Activated CD8-positive, alpha-beta T cell treated with anti-CD3 and anti-CD28 coated beads for 36 hours (primary cell): ENCODE measurements around the gene RPSA. TPM values are rescaled to one million over a fixed set of nuclear protein-coding genes. Genes with fewer than 3 reads are reported as not detected.

Experiments used
- ATAC-seq: fragments of 200-7000 bp; cut with Tn5 transposase; one replicate; pipeline ENCODE4 v1.10.0; 2021; ENCODE audit warnings: mild to moderate bottlenecking, moderate library complexity
- CTCF ChIA-PET: fragments of 350-600 bp; sonication (Branson Sonifier 250); formaldehyde crosslinking; loops from one replicate; lab custom pipeline; 2021; ENCODE audit warnings: antibody characterized with exemption; lab: Charles Lee
- POLR2A ChIA-PET: fragments of 350-600 bp; sonication (Branson Sonifier 250); formaldehyde crosslinking; loops from one replicate; lab custom pipeline; 2021; ENCODE audit warnings: antibody characterized with exemption; lab: Charles Lee
- DNase-seq: peaks from one replicate; pipeline ENCODE4 v3.0.0-alpha.2; 2020
- H3K27ac Mint-ChIP-seq: one replicate; pipeline ENCODE4 v1.8.0; 2021; ENCODE audit warnings: mild to moderate bottlenecking, mixed read lengths
- H3K27me3 Mint-ChIP-seq: one replicate; pipeline ENCODE4 v1.8.0; 2021; ENCODE audit warnings: mixed read lengths
- H3K36me3 Mint-ChIP-seq: one replicate; pipeline ENCODE4 v1.8.0; 2021; ENCODE audit warnings: low read depth, mixed read lengths
- H3K4me1 Mint-ChIP-seq: one replicate; pipeline ENCODE4 v1.8.0; 2021; ENCODE audit warnings: low read depth, mixed read lengths
- H3K4me3 Mint-ChIP-seq: one replicate; pipeline ENCODE4 v1.8.0; 2021; ENCODE audit warnings: mild to moderate bottlenecking, moderate library complexity, mixed read lengths
- H3K9me3 Mint-ChIP-seq: one replicate; pipeline ENCODE4 v1.8.0; 2021; ENCODE audit warnings: mixed read lengths
- intact Hi-C: fragments of 100-400 bp; cut with micrococcal nuclease; formaldehyde crosslinking; loops from one replicate; pipeline ENCODE4 v1.10.0; 2022
- total RNA-seq, 2 experiments: library from RNA; stranded (reverse); gene quantifications; one replicate each; pipeline ENCODE4 v1.2.3, GENCODE V29; 2021
- TF ChIP-seq, protein P1 (sequence below): fragments of 200-600 bp; IDR thresholded peaks from one replicate; pipeline ENCODE4 v1.8.0; 2022; ENCODE audit warnings: antibody characterized with exemption, mild to moderate bottlenecking

RPSA gene
- total RNA-seq, 2 experiments from 2014 or later: 3,048 to 3,061 TPM

DNA sequence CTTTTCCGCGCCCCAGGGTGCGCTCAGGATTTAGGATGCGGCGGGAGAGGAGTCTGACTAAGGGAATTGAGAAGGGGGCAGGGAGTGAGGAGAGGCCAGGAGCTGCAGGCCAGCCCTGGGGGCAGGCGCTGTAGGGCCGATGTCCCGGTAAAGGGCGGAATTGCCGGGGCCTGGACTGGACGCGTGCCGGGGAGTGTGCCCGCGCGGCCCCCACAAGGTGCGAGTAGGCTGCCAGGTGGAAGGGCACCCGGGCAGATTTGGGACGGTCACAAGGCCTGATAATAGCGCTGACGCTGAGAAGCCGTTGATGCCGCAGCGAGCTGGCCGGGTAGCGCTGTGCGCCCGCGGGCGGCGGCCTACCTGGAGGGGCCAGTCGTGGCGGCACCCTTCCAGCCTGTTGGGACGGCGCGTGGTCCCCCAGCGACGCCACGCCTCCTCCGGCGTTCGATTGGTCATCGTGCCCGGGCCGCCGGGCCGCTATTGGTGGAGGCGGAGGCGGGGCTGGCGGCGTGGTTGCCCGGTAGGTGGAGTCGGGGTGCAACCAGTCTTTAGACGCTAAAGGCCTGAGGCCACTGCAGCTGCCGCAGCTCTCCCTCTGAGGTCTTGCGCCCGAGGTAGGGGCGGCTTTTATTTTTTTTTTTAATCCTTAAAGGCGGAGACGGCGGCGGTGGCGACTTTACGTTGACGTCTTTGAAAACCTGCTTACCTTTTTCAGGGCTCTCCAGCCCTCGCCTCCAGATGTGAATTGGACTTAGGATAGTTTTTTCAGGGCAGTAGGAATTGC, 22.4 kb upstream of the RPSA start:
- peak; percentile 97 for DNase-seq
- Mint-ChIP-seq H3K4me1 (peaks cover 47% of the 10 kb centered on the region), H3K27me3 (no peaks in the 10 kb centered on the region), H3K27ac (peak overlapping the region; percentile 99), H3K9me3 (no peaks in the 10 kb centered on the region), H3K4me3 (peak overlapping the region; percentile 94), H3K36me3 (peaks cover 17% of the 10 kb centered on the region)
- intact Hi-C loops: no loop called here
- POLR2A ChIA-PET: interaction anchor here (0.5 to 7.6 kb wide), 4 partner anchors 13 to 925 kb away, joined by 3 to 170 read pairs (median 4); partner anchors contain the start of gene RPSA
- peak; percentile 85 for ATAC-seq
- CTCF ChIA-PET: interaction anchor here (0.9 to 1.5 kb wide), 4 partner anchors 18 to 95 kb away, joined by 3 to 5 read pairs (median 4); partner anchors contain the start of gene RPSA
- TF ChIP-seq, protein P1, sequence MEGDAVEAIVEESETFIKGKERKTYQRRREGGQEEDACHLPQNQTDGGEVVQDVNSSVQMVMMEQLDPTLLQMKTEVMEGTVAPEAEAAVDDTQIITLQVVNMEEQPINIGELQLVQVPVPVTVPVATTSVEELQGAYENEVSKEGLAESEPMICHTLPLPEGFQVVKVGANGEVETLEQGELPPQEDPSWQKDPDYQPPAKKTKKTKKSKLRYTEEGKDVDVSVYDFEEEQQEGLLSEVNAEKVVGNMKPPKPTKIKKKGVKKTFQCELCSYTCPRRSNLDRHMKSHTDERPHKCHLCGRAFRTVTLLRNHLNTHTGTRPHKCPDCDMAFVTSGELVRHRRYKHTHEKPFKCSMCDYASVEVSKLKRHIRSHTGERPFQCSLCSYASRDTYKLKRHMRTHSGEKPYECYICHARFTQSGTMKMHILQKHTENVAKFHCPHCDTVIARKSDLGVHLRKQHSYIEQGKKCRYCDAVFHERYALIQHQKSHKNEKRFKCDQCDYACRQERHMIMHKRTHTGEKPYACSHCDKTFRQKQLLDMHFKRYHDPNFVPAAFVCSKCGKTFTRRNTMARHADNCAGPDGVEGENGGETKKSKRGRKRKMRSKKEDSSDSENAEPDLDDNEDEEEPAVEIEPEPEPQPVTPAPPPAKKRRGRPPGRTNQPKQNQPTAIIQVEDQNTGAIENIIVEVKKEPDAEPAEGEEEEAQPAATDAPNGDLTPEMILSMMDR: no peak

DNA sequence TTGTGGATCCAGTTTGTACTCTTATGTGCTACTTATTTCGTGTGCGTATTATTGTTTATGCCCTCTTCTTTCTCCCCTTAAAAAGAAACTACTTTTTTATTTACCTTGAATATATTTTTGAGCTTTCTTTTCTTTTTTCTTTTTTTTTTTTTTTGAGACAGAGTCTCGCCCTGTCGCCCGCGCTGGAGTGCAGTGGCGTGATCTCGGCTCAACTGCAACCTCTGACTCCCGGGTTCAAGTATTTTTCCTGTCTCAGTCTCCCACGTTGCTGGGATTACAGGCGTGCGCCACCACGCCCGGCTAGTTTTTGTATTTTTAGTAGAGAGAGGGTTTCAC, 21.9 kb upstream of the RPSA start:
- CTCF ChIA-PET: interaction anchor here (0.9 to 1.5 kb wide), 4 partner anchors 18 to 96 kb away, joined by 3 to 5 read pairs (median 4); partner anchors contain the start of gene RPSA
- no peak for ATAC-seq
- Mint-ChIP-seq H3K27ac (peak overlapping the region; percentile 67), H3K4me1 (peaks cover 52% of the 10 kb centered on the region), H3K4me3 (peak overlapping the region; percentile 94), H3K27me3 (no peaks in the 10 kb centered on the region), H3K36me3 (peaks cover 22% of the 10 kb centered on the region), H3K9me3 (no peaks in the 10 kb centered on the region)
- POLR2A ChIA-PET: interaction anchor here (0.6 to 7.6 kb wide), 4 partner anchors 12 to 57 kb away, joined by 3 to 170 read pairs (median 4); partner anchors contain the start of gene RPSA
- TF ChIP-seq, protein P1: no peak
- no peak for DNase-seq
- intact Hi-C loops: no loop called here

DNA sequence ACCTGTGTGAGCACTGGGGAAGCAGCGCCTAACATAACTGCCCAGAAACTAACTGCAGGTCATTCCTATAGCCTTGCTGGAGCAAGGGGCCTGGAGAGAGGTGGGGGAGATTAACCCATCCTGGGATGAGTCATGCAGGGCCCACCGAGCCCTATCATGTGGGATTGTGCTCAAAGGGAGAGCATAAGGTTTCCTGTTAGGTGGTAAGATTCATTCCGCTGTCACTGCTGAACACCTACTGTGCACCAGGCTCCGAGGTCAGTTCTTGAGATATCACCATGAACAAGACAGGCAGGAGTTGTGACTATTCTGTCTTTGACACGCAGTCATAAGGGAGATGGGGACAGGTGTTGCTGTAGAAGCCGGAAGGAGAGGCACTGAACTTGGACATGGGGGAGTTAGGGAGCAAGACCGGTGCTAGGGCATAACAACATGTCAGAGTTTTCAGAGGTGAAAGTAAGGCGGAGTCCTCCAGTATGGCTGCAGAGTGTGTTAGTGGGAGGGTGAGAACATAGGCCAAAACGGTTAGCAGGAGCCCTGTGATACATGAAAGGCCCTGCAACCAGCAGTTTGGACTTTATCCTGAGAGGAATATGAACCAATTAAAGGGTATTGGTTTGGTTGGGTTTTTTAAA, 20.9 kb upstream of the RPSA start:
- H3K4me3 Mint-ChIP-seq: peak overlapping the region; percentile 94
- DNase-seq: peak; percentile 27
- TF ChIP-seq, protein P1: no peak
- ChIA-PET POLR2A (interaction anchor here (0.5 to 7.6 kb wide), 2 partner anchors 25 to 69 kb away, joined by 3 to 170 read pairs; partner anchors contain the start of gene RPSA), CTCF (interaction anchor here (0.9 to 1.6 kb wide), 5 partner anchors 17 to 97 kb away, joined by 3 to 6 read pairs (median 4); partner anchors contain the start of gene RPSA)
- peaks cover 55% of the 10 kb centered on the region for H3K4me1 Mint-ChIP-seq
- peak overlapping the region; percentile 44 for H3K27ac Mint-ChIP-seq
- H3K36me3 Mint-ChIP-seq: peaks cover 27% of the 10 kb centered on the region
- H3K27me3 Mint-ChIP-seq: no peaks in the 10 kb centered on the region
- intact Hi-C loops: no loop called here
- H3K9me3 Mint-ChIP-seq: no peaks in the 10 kb centered on the region
- no peak for ATAC-seq

DNA sequence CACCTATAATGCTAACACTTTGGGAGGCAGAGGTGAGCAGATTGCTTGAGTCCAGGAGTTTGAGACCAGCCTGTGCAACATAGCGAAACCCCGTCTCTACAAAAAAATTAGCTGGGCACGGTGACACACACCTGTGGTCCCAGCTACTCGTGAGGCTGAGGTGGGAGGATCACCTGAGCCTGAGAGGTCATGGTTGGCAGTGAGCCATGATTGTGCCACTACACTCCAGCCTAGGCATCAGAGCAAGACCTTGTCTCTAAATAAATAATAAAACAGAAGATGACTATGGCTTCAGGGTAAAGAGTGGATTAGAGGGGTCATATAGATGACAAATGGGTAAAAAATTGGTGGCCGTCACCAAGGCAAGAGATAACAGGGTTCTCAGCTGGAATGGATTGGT, 20.2 kb upstream of the RPSA start:
- no peak overlapping the region for H3K4me3 Mint-ChIP-seq
- no peaks in the 10 kb centered on the region for H3K27me3 Mint-ChIP-seq
- ATAC-seq: no peak
- TF ChIP-seq, protein P1: no peak
- ChIA-PET POLR2A (interaction anchor here (1.0 to 7.6 kb wide), 2 partner anchors 9 to 24 kb away, joined by 4 to 170 read pairs; partner anchors contain the start of gene RPSA), CTCF (interaction anchor here (1.6 kb wide), 1 partner anchor 94 kb away, joined by 6 read pairs; no protein-coding TSS in a partner anchor)
- H3K27ac Mint-ChIP-seq: peak overlapping the region; percentile 86
- peaks cover 57% of the 10 kb centered on the region for H3K4me1 Mint-ChIP-seq
- intact Hi-C loops: no loop called here
- peaks cover 34% of the 10 kb centered on the region for H3K36me3 Mint-ChIP-seq
- no peaks in the 10 kb centered on the region for H3K9me3 Mint-ChIP-seq
- DNase-seq: no peak
